Stimulated activated CD4-positive, alpha-beta T cell treated with anti-CD3 and anti-CD28 coated beads, Interleukin-15, amount 100 ng/mL, for 24 hours (primary cell): Measurements from ENCODE around the gene PTCH2.
A peak's percentile ranks its signal among the peaks of the same experiment; 100 is the strongest.
"Not testable (repeated sequence)": the region's sequence is repeated elsewhere in the genome, so short reads cannot be mapped to it uniquely, and the experiment has no call there.

Experiments used
- DNase-seq: peaks from one replicate; pipeline ENCODE4 v3.0.0-alpha.2; 2020

PTCH2 gene

DNA sequence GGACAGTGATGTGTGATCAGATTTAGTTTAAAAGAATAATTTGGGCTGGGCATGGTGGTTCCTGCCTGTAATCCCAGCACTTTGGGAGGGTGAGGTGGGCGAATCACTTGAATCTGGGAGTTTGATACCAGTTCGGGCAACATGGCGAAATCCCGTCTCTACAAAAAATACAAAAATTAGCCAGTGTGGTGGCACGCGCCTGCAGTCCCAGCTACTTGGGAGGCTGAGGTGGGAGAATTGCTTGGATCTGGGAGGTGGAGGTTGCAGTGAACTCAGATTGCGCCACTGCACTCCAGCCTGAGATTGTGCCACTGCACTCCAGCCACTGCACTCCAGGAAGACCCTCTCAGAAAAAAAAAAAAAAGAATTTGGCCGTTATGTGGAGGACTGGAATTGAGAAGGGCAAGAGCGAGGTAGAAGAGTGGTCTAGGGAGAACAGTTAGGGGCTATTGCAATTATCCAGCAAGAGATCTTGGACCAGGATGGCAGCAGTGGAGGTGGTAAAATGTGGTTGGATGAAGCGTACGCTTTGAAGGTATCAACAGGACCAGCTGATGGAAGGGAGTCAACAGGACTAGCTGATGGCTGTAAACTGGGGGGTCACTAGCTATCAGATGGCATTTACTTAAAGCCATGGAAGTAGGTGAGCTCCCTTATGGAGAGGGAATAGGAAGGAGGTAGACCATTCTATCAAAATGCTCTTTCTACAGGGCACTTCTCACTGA lies 25.1 kb downstream of the PTCH2 start:
- DNase-seq, result no peak

- no peak for DNase-seq
These were observed 25.7 kb downstream of the PTCH2 start for GRCh38 chr1:44817307-44817706.

- DNase-seq, result not testable (repeated sequence)
These were observed 27.1 kb downstream of the PTCH2 start for GRCh38 chr1:44815926-44816325.

DNA sequence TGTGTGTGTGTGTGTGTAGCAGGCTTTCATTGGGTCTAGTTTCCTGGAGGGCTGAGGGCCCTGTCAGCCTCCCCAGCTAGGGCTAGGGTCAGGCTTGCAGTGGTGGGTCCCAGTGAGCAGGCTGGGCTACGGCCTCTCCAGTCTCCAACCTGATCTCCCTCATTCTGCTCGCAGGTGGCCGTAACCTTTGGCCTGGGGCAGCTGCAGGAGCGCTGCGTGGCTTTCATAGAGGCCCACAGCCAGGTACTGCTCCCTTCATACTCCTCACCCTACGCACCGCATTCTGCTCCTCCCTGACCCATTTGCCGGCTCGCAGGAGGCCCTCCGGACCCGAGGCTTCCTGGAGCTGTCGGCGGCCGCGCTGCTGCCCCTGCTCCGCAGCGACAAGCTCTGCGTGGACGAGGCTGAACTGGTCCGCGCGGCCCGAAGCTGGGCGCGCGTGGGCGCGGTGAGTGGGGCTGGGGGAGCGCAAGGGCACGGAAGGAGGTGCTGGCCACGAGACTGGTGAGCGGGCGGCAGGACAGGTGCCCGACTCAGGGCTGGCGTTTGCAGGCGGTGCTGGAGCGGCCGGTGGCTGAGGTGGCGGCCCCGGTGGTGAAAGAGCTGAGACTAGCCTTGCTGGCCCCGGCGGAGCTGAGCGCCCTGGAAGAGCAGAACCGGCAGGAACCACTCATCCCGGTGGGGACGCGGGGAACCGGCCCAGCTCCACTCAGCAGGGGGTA lies 30.1 kb downstream of the PTCH2 start:
- no peak for DNase-seq

- no peak for DNase-seq
These were observed 31.8 kb downstream of the PTCH2 start for GRCh38 chr1:44811234-44811633.

DNA sequence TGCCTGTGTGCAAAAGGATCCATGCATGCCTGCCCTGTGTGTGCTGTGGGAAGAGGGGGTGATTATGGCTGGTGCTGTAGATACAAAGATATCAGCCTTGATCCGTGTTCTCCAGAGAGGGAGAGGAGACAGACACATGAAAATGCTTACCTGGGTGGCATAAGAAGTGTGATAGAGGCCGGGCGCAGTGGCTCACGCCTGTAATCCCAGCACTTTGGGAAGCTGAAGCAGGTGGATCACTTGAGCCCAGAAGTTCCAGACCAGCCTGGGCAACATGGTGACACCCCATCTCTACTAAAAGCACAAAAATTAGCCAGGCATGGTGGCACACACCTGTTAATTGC lies 32.3 kb downstream of the PTCH2 start:
- DNase-seq, result not testable (repeated sequence)

- peak; percentile 64 for DNase-seq
These were observed 32.8 kb downstream of the PTCH2 start for GRCh38 chr1:44810101-44810761.

GRCh38 chr1:44808938-44809917 lies 33.8 kb downstream of the PTCH2 start:
- peak; percentile 93 for DNase-seq

- DNase-seq, result peak; percentile 87
These were observed 34.8 kb downstream of the PTCH2 start, which contains the start of gene BTBD19 for GRCh38 chr1:44808063-44808937. Gene BTBD19 (plus strand): TSS chr1:44808523. CDS start chr1:44808821, 298 bp downstream.

- peak; percentile 95 for DNase-seq
These were observed 35.5 kb downstream of the PTCH2 start for GRCh38 chr1:44807364-44808062.

GRCh38 chr1:44806704-44807363 lies 36.2 kb downstream of the PTCH2 start, which contains the start of gene DYNLT4:
Gene DYNLT4 (minus strand): TSS chr1:44807351. CDS start chr1:44806668, 683 bp downstream.
- DNase-seq, result peak; percentile 13

- no peak for DNase-seq
These were observed 36.9 kb downstream of the PTCH2 start for GRCh38 chr1:44806025-44806703.

DNA sequence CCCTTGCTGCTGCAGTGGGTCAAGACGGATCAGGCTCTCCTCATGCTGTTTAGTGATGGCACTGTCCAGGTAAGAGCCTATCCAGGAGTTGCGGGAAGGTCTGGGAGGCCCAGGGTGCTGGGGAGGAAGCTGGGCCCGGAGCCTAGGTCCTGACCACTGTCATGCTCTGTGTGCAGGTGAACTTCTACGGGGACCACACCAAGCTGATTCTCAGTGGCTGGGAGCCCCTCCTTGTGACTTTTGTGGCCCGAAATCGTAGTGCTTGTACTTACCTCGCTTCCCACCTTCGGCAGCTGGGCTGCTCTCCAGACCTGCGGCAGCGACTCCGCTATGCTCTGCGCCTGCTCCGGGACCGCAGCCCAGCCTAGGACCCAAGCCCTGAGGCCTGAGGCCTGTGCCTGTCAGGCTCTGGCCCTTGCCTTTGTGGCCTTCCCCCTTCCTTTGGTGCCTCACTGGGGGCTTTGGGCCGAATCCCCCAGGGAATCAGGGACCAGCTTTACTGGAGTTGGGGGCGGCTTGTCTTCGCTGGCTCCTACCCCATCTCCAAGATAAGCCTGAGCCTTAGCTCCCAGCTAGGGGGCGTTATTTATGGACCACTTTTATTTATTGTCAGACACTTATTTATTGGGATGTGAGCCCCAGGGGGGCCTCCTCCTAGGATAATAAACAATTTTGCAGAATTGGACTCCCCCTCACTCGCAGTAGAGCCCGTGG lies 37.6 kb downstream of the PTCH2 start:
- DNase-seq, result no peak

DNA sequence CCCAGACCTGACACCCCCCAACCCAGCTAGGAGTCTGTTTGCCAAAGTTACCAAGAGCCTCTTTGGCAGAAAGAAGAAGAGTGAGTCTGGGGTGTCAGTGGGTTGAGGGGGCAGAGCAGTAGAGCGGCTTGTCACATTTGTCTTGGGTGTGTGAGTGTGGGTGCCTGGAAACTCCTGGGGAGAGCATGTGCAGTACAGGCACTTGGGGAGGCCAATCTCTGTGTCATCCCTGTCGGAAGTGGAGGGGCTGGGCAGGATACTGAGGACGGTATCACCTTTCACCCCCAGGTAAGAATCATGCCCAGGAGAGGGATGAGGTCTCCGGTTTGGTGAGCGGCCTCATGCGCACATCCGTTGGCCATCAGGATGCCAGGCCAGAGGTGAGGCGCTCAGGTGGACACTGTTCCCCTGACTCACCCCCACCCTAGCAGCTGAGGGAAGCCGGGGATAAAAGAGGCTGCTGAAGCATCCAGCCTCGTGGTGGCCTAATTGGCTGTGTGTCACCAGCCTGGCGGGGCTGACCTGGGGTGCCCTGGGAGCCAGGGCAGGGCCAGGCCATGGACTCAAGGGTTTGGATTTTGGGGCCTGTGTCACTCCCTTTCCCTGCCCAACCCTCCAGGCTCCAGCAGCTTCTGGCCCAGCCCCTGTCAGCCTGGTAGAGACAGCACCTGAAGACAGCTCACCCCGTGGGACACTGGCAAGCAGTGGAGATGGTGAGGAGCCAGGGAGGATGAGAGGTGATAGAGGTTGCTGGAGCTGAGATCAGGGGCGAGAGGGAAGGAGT lies 39.5 kb downstream of the PTCH2 start:
- DNase-seq, result no peak

DNA sequence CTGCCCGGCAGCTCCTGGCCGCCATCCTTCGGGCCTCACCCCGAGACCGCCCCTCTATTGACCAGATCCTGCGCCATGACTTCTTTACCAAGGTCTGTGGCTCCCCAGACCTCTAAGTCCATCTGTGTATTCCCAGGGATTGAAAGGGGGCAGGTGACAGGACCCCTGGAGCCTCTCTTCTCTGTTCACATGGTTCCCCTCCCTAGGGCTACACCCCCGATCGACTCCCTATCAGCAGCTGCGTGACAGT lies 40.1 kb downstream of the PTCH2 start:
- no peak for DNase-seq

- no peak for DNase-seq
These were observed 40.6 kb downstream of the PTCH2 start for GRCh38 chr1:44802306-44803061.

- peak; percentile 64 for DNase-seq
These were observed 41.4 kb downstream of the PTCH2 start for GRCh38 chr1:44801491-44802305.
